GM12872 (cell line): ENCODE data around the gene KRT13.

Experiments used
- CTCF ChIP-seq: IDR thresholded peaks from 3 replicates; pipeline ENCODE4 v1.5.1; 2011; ENCODE audit warnings: low read depth, mild to moderate bottlenecking, low read length, moderate library complexity; ENCODE audit not compliant: insufficient read depth

Gene KRT13

GRCh38 chr17:41513168-41513547 lies 7.7 kb upstream of the KRT13 start:
- no peak for TF ChIP-seq CTCF

- no peak for TF ChIP-seq CTCF
Observed at GRCh38 chr17:41512546-41513167, 7.2 kb upstream of the KRT13 start.

- no peak for TF ChIP-seq CTCF
Observed at GRCh38 chr17:41511716-41512115, 6.3 kb upstream of the KRT13 start.

- TF ChIP-seq CTCF, result no peak
Observed at GRCh38 chr17:41511116-41511515, 5.7 kb upstream of the KRT13 start.

GRCh38 chr17:41510251-41511065 lies 5.0 kb upstream of the KRT13 start:
- TF ChIP-seq CTCF, result no peak

GRCh38 chr17:41507315-41507880 lies 2.0 kb upstream of the KRT13 start:
- no peak for TF ChIP-seq CTCF

GRCh38 chr17:41505809-41506767 lies 676 bp upstream of the KRT13 start:
- no peak for TF ChIP-seq CTCF
